ENCODE data around the gene UQCC5.

UQCC5 gene

GRCh38 chr3:52515192-52515591, 21.2 kb upstream of the UQCC5 start:
- Histone ChIP-seq H3K27ac (no peak overlapping the region), H3K27me3 (peaks cover 17% of the 10 kb centered on the region), H3K36me3 (no peaks in the 10 kb centered on the region), H3K9me3 (no peaks in the 10 kb centered on the region), H3K4me1 (ENCODE audit: control insufficient read depth in 1 of 2, insufficient read depth in 1 of 2, low read depth in 1 of 2, low read length in 1 of 2) (no peaks in the 10 kb centered on the region), H3K4me3 (ENCODE audit: low read depth in 1 of 2, low read length in 1 of 2) (no peak overlapping the region)
- TF ChIP-seq CTCF (IDR thresholded peaks at IDR 0.05) = no peak

GRCh38 chr3:52516509-52517195, 19.8 kb upstream of the UQCC5 start:
- no peak for TF ChIP-seq CTCF (IDR thresholded peaks at IDR 0.05)
- Histone ChIP-seq H3K4me1 (ENCODE audit: control insufficient read depth in 1 of 2, insufficient read depth in 1 of 2, low read depth in 1 of 2, low read length in 1 of 2) (no peaks in the 10 kb centered on the region), H3K4me3 (ENCODE audit: low read depth in 1 of 2, low read length in 1 of 2) (no peak overlapping the region), H3K9me3 (no peaks in the 10 kb centered on the region), H3K27ac (no peak overlapping the region), H3K27me3 (peaks cover 11% of the 10 kb centered on the region), H3K36me3 (no peaks in the 10 kb centered on the region)

- Histone ChIP-seq H3K27me3 (peaks cover 4% of the 10 kb centered on the region), H3K9me3 (no peaks in the 10 kb centered on the region), H3K4me3 (ENCODE audit: low read depth in 1 of 2, low read length in 1 of 2) (no peak overlapping the region), H3K4me1 (ENCODE audit: control insufficient read depth in 1 of 2, insufficient read depth in 1 of 2, low read depth in 1 of 2, low read length in 1 of 2) (no peaks in the 10 kb centered on the region), H3K27ac (no peak overlapping the region), H3K36me3 (no peaks in the 10 kb centered on the region)
- TF ChIP-seq CTCF (IDR thresholded peaks at IDR 0.05) = no peak
Observed at GRCh38 chr3:52517796-52518722, 18.3 kb upstream of the UQCC5 start.

- Histone ChIP-seq H3K4me3 (ENCODE audit: low read depth in 1 of 2, low read length in 1 of 2) (no peak overlapping the region), H3K36me3 (no peaks in the 10 kb centered on the region), H3K27me3 (peaks cover 4% of the 10 kb centered on the region), H3K27ac (no peak overlapping the region), H3K4me1 (ENCODE audit: control insufficient read depth in 1 of 2, insufficient read depth in 1 of 2, low read depth in 1 of 2, low read length in 1 of 2) (no peaks in the 10 kb centered on the region), H3K9me3 (no peaks in the 10 kb centered on the region)
- TF ChIP-seq CTCF (IDR thresholded peaks at IDR 0.05) = no peak
Observed at GRCh38 chr3:52518723-52519444, 17.5 kb upstream of the UQCC5 start.

- Histone ChIP-seq H3K4me1 (ENCODE audit: control insufficient read depth in 1 of 2, insufficient read depth in 1 of 2, low read depth in 1 of 2, low read length in 1 of 2) (no peaks in the 10 kb centered on the region), H3K27me3 (peaks cover 4% of the 10 kb centered on the region), H3K36me3 (no peaks in the 10 kb centered on the region), H3K9me3 (no peaks in the 10 kb centered on the region), H3K4me3 (ENCODE audit: low read depth in 1 of 2, low read length in 1 of 2) (no peak overlapping the region), H3K27ac (no peak overlapping the region)
- no peak for TF ChIP-seq CTCF (IDR thresholded peaks at IDR 0.05)
Observed at GRCh38 chr3:52519445-52520140, 16.8 kb upstream of the UQCC5 start.
